GM18517 (cell line): ENCODE measurements around the gene BAZ2B.

ENCODE experiments used
- ATAC-seq: cut with Tn5 transposase; IDR thresholded peaks from one replicate; pipeline ENCODE4 v1.9.1; 2021; ENCODE audit warnings: mild to moderate bottlenecking, moderate library complexity; ENCODE audit not compliant: unreplicated experiment

BAZ2B gene

GRCh38 chr2:159351977-159352376 is 264.4 kb downstream of the BAZ2B start:
- no peak for ATAC-seq

DNA sequence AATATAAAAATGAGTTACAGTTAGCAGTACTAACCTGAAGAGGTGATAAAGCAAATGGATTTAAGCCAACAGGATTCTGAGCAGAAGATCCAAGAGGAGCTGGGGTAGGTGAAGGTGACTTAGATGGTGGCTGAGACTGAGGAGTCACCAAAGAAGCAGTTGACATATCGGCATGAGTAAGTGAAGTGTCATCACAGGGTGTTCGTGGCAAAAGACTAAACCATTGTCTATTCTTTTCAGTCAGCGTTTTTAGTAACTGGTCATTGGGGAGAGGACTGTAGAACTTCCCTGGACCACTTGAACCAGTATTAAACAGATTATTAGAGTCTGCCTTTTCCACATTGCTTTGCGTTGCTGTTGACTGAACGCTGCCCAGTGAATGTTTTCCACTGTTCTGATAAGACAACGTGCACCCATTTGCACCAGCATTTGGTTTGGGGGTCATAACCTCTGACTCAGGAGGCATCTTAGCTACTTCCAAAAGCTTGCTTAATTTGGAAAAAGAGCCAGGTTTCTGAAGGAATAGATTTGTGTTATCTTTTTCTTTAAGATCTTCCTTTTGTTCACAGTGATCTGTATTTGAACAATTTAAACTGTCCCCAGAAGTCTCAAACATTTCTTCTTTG is 266.6 kb downstream of the BAZ2B start:
- ATAC-seq, result no peak

DNA sequence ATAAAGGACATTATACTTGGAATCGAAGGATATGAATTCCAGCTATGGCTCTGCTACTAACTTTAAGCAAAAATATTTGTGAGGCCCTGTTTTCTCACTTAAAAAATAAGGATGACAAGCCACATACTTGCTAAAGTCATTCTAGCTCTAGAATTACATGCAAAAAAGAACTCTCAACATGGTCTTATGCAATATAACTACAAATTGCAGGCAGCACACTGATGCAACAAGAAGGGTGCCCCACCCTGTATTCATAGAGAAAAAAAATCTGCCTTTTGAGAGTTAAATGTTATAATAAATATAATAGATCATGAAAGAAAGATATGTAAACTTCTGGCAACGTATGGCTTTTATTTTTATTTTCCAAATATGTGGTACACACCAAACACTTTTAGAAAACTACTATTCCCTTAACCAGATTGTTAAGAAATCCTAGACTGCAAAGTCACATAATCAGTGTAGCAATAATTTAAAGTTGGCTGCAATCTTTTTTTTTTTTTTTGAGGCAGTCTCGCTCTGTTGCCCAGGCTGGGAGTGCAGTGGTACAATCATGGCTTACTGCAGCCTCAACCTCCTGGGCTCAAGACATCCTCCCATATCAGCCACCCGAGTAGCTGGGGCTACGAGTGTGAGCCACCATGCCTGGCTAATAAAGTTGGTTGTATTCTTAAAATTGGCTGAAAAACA is 289.6 kb downstream of the BAZ2B start:
- no peak for ATAC-seq

DNA sequence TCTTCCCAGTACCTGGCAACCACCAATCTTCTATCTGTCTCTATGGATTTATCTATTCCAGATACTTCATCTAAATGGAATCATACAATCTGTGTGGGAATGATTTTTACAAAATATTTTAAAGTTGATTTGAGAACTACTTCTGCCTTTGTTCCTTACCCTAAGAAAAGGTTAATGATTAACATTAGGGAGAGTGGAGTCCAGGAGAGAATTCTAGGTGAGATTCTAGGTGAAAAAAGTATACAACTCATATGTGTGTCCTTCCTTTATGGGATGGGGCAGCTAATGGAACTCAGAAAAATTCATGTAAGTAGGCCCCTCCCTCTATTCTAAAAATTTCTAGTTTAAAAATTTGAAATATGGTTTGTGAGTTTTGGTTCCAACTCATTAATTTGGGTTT is 293.9 kb downstream of the BAZ2B start:
- ATAC-seq, result no peak

GRCh38 chr2:159317392-159318088 is 298.8 kb downstream of the BAZ2B start:
- ATAC-seq, result no peak

DNA sequence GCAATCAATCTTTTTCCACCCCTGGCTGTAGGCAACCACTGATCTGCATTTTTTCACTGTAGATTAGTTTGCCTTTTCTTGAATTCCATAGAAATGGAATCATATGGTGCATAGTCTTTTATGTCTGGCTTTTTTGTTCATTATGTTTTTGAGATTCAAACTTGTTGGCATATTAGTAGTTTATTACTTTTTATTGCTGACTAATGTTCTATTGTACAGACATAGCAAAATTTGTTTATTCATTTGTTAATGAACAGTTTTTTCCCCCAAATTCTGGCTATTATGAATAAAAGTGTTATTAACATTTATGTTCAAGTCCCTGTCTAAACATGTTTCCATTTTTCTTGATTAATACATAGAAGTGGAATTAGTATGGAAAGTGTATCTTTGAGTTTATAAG is 308.4 kb downstream of the BAZ2B start:
- ATAC-seq, result no peak

DNA sequence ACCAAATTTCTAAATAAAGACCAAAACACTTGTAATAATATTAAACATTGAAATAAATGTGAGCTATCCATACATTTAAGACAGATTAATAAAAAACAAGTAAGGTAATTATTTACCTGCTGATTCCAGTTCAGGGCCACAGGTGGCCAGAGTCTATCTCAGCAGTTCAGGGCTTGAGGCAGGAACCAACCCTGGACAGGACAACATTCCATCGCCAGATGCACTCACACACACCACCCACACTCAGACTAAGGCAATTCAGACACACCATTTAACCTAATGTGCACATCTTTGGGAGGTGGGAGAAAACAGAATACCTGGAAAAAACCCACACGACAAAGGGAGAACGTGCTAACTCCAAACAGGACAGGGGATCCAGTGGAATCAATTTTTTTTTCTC is 315.8 kb downstream of the BAZ2B start:
- no peak for ATAC-seq

DNA sequence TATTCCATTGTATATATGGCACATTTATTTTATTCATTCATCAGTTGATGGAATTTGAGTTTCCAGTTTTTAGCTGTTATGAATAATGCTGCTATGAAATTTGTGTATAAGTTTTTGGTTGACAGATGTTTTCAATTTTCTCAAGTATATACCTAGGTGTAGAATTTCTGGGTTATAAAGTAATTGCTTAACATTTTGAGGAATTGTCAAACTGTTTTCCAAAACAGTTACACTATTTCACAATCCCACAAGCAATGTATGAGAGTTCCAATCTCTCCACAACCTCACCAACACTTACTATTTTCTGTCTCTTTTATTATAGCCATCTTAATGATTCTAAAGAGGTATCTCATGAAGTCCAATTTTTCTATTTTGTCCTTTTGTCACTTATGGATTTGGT is 317.4 kb downstream of the BAZ2B start:
- ATAC-seq, result no peak

DNA sequence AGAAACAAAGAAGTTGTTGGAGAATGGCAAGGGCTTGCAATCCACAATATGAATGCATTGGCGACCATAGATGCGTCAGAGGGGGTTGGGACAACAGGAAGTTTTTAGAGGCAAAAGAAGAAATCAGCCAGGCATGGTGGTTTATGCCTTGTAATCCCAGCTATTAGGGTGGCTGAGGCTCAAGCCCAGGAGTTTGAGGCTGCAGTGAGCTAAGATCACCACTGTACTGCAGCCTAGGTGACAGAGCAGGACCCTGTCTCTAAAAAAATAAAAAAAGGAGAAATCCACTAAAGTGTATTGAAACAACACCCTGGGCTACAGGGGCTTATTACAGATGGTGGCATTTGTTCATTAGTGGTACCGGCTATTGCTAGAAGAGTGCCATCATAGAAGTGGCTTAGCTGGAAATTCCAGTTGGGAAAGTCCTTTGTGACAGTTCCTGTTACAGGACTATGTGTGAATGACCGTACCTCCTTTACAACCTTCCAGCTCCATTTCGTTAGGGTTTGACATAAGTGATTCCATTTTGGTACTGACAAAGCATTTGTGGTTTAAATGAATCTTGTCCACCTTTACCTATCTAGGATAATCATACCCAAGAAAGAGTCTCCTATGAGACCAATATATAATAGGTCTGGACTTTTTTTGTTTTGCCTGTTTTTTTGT is 319.2 kb downstream of the BAZ2B start:
- ATAC-seq, result no peak

- ATAC-seq, result no peak
Observed at GRCh38 chr2:159292157-159292556, 324.2 kb downstream of the BAZ2B start.

- no peak for ATAC-seq
Observed at GRCh38 chr2:159290289-159290907, 325.9 kb downstream of the BAZ2B start.

GRCh38 chr2:159287733-159288132 is 328.6 kb downstream of the BAZ2B start:
- no peak for ATAC-seq

DNA sequence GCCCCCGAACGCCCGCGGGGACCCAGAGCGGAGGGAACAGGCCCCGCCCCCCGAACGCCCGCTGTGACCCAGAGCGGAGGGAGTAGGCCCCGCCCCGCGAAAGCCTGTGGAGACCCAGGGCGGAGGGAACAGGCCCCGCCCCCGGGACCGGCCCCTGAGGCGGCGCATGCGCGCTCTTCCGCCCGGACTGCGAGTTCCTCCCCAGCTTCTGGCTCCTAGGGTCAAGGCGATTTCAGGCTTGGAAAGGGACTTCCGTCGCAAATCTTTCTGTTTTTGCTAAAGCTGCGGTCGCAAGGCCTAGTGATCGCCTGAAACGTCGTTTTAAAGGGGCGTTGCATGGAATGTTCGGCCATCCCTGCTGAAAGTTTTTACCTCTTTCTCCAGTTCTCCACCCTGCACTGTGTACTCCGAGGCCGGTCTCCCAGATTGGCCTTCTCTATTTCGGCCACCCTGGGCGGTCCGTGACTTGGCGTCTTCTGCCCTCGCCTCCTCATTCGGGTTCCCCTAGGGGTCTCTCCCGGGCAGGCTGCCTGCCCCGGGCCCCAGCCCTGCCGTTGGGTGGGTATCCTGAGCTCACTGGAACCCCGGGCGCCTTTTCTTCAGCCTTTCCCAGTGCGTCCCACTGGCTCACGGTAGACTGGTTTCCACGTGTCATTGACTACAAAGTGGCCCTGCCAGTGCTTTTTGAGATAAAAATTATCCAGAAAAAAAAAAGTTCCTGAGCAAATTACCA is 329.5 kb downstream of the BAZ2B start:
- peak; percentile 74 for ATAC-seq

DNA sequence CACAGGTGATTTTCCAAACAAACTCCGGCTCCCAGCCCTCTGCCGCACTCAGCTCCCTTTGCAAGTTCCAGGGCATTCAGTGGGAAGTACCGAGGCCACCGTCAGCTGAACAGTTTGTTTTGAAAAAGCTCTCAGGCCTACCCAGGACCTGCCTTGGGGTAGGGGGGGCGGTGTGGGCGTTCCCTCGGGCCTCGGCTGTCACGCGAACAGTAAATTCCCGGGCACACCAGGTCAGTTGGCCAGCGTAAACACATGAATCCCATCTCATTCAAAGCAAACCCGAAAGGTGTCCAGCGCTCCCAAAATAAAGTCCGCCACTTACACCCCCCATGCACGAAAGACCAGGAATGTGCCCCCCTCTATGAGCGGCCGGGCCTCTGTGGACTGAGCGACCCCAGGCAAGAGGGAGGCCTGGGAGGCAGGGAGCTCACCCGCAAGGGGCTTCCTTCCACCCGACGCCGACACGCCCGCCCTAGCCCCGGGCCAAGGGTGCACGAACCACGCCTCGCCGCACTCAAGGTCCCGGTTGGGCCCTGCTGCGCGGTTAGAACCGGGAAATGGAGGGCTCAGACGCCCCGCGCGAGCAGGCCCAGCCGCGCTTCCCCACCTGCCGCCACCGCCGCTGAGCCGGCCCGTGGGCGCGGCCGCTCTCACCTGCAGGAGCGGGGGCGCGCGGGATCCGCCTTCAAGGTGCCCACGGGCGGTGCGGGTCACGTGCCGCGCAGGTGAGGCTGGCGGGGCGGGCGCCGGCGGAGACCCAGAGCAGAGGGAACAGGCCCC is 330.2 kb downstream of the BAZ2B start, which contains the start of gene WDSUB1:
Gene WDSUB1 (minus strand): TSS at position 775 of the 780 bp plus-strand sequence. CDS start 3,634 bp downstream, outside the sequence.
- ATAC-seq, result peak; percentile 35

DNA sequence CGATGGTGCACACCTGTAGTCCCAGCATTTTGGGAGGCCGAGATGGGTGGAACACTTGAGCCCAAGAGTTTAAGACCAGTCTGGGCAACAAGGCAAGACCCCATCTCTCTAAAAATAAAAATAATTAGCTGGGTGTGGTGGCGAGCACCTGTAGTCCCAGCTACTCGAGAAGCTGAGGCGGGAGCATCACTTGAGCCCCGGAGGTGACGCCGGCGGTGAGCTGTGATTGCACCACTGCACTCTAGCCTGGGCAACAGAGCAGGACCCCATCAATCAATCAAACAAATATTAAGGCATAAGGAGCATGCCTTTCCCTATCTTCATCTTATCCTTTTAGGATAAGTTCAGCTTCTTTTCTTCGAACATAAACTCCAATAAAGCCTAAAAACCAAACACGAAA is 330.9 kb downstream of the BAZ2B start:
- ATAC-seq, result no peak

- no peak for ATAC-seq
Observed at GRCh38 chr2:159283529-159283928, 332.8 kb downstream of the BAZ2B start.

GRCh38 chr2:159281002-159281401 is 335.3 kb downstream of the BAZ2B start:
- ATAC-seq, result no peak

DNA sequence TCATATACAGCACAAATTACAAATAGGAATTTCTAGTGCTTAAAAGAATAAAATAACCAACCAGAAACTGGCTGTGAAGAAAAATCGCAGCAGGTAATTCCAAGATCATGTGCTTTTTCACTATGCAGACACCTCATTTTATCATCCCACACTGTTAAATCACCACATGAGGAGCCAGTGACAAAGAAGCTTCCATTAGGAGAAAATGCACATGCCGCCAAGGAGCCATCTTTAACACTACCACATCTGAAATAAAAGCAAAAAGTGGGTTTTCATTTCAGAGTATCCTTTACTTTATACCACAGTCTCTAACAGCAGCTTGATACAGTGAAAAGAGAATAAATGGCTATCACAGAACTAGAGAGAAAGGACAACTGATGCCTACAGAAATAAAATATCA is 336.6 kb downstream of the BAZ2B start:
- no peak for ATAC-seq

DNA sequence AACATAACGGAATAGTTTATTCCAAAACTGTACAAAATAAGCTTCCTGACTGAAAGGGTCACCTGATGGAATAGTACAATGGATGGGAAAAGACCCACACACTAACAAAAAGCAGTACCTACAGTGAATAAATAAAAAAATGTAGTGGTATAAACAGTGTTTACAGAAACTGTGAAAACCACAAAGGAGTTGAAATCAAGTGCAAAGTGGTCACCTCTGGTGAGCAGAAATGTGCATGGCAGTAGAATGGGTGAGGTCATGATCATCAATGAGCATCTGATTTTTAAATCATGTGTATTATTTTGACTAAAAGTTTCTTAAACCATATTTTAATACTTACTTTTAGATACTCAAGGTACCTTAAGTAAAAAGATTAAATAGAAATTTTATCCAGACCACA is 341.2 kb downstream of the BAZ2B start:
- ATAC-seq, result no peak

DNA sequence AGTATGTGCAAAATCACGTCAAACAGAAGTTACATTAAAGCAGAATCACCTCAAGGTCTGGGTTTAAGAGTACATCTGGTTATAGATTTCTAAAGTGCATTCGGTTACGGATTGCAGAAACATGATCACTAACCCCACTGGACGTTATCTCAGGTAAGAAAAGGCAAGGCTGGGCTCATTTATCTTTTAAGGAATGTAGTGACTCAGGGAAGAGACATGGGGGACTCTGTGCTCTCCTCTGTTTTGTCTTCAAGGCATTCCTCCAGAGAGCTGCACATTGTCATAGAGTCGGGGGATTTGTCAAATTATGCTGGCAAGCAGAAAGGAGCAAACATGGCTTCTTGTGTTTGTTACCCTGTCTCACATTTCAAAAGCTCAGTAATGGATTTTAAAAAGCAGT is 344.2 kb downstream of the BAZ2B start:
- no peak for ATAC-seq
